K562 (cell line): ENCODE data around the gene MSTN. TPM values are rescaled to one million over a fixed set of nuclear protein-coding genes. Genes with fewer than 3 reads are reported as not detected.

Source experiments
- GABPA ChIP-seq: fragments of 200-800 bp; sonication (Bioruptor generic); conservative IDR thresholded peaks from 2 replicates; pipeline ENCODE4 v1.6.1; 2016; ENCODE audit warnings: low read depth, missing genetic modification characterization, missing compliant biosample characterization
- MCM5 ChIP-seq: fragments of 450-650 bp; IDR thresholded peaks from 2 replicates; pipeline ENCODE4 v1.6.1; 2016; ENCODE audit warnings: low read depth
- RAD21 ChIP-seq, 2 experiments: fragments of 250-450 bp in 1 of 2; fragments of 450-650 bp in 1 of 2; sonication (Bioruptor Pico) in 1 of 2; formaldehyde crosslinking in 1 of 2; IDR thresholded peaks in 1 of 2; conservative IDR thresholded peaks in 1 of 2; 2 replicates each; pipeline versions ENCODE4 v1.4.0 to v1.8.0; 2020 to 2022; ENCODE audit warnings: mild to moderate bottlenecking in 2 of 2, moderate library complexity in 1 of 2
- THRA ChIP-seq: fragments of 450-650 bp; IDR thresholded peaks from 2 replicates; pipeline ENCODE4 v1.6.1; 2017; ENCODE audit warnings: mild to moderate bottlenecking, moderate library complexity
- ZNF76 ChIP-seq: fragments of 250-450 bp; sonication (Bioruptor Pico); IDR thresholded peaks from 2 replicates; pipeline ENCODE4 v1.4.0; 2020; ENCODE audit warnings: mild to moderate bottlenecking, moderate library complexity, borderline replicate concordance
- polyA plus RNA-seq, 8 experiments: library from polyadenylated mRNA; depleted of rRNA in 4 of 8; stranded (reverse) in 5 of 8; unstranded in 3 of 8; fragments of >200 nt; fragmentation: Nextera tagmentation in 2 of 8; fragmentation: Illumina TruSeq in 1 of 8; extraction: Ambion mirVana in 2 of 8; extraction: Trizol in 1 of 8; gene quantifications; 2 replicates each; pipeline versions ENCODE4 v1.2.1 to v1.2.3, GENCODE V29; 2011 to 2014; ENCODE audit warnings: inconsistent platforms in 1 of 8, missing spikeins in 1 of 8
- total RNA-seq, 7 experiments: library from RNA; depleted of rRNA in 6 of 7; stranded (reverse); fragments of >200 nt in 6 of 7; fragmentation: Illumina TruSeq in 2 of 7; extraction: Trizol in 2 of 7; gene quantifications; 2 replicates each; pipeline versions ENCODE4 v1.2.1 to v1.2.3, GENCODE V29; 2011 to 2021; ENCODE audit warnings: low replicate concordance in 1 of 7
- TF ChIP-seq, protein P1 (sequence below): fragments of 450-650 bp; IDR thresholded peaks from 2 replicates; pipeline ENCODE4 v1.6.1; 2016; ENCODE audit warnings: mild to moderate bottlenecking, moderate library complexity
- TF ChIP-seq, protein P2 (sequence below): fragments of 150-350 bp; IDR thresholded peaks from 2 replicates; pipeline ENCODE4 v1.6.1; 2014; ENCODE audit warnings: low read depth, mild to moderate bottlenecking, low read length, borderline replicate concordance
- TF ChIP-seq, protein P3 (sequence below): fragments of 250-450 bp; sonication (Bioruptor Pico); IDR thresholded peaks from 2 replicates; pipeline ENCODE4 v1.8.0; 2021; ENCODE audit warnings: moderate library complexity, mild to moderate bottlenecking, inconsistent platforms

The MSTN gene
- total and polyA plus RNA-seq, 9 of the 15 experiments (the other 6 are each of a cell fraction or from before 2014, with no cell fraction given), result not detected

- TF ChIP-seq, protein P1, sequence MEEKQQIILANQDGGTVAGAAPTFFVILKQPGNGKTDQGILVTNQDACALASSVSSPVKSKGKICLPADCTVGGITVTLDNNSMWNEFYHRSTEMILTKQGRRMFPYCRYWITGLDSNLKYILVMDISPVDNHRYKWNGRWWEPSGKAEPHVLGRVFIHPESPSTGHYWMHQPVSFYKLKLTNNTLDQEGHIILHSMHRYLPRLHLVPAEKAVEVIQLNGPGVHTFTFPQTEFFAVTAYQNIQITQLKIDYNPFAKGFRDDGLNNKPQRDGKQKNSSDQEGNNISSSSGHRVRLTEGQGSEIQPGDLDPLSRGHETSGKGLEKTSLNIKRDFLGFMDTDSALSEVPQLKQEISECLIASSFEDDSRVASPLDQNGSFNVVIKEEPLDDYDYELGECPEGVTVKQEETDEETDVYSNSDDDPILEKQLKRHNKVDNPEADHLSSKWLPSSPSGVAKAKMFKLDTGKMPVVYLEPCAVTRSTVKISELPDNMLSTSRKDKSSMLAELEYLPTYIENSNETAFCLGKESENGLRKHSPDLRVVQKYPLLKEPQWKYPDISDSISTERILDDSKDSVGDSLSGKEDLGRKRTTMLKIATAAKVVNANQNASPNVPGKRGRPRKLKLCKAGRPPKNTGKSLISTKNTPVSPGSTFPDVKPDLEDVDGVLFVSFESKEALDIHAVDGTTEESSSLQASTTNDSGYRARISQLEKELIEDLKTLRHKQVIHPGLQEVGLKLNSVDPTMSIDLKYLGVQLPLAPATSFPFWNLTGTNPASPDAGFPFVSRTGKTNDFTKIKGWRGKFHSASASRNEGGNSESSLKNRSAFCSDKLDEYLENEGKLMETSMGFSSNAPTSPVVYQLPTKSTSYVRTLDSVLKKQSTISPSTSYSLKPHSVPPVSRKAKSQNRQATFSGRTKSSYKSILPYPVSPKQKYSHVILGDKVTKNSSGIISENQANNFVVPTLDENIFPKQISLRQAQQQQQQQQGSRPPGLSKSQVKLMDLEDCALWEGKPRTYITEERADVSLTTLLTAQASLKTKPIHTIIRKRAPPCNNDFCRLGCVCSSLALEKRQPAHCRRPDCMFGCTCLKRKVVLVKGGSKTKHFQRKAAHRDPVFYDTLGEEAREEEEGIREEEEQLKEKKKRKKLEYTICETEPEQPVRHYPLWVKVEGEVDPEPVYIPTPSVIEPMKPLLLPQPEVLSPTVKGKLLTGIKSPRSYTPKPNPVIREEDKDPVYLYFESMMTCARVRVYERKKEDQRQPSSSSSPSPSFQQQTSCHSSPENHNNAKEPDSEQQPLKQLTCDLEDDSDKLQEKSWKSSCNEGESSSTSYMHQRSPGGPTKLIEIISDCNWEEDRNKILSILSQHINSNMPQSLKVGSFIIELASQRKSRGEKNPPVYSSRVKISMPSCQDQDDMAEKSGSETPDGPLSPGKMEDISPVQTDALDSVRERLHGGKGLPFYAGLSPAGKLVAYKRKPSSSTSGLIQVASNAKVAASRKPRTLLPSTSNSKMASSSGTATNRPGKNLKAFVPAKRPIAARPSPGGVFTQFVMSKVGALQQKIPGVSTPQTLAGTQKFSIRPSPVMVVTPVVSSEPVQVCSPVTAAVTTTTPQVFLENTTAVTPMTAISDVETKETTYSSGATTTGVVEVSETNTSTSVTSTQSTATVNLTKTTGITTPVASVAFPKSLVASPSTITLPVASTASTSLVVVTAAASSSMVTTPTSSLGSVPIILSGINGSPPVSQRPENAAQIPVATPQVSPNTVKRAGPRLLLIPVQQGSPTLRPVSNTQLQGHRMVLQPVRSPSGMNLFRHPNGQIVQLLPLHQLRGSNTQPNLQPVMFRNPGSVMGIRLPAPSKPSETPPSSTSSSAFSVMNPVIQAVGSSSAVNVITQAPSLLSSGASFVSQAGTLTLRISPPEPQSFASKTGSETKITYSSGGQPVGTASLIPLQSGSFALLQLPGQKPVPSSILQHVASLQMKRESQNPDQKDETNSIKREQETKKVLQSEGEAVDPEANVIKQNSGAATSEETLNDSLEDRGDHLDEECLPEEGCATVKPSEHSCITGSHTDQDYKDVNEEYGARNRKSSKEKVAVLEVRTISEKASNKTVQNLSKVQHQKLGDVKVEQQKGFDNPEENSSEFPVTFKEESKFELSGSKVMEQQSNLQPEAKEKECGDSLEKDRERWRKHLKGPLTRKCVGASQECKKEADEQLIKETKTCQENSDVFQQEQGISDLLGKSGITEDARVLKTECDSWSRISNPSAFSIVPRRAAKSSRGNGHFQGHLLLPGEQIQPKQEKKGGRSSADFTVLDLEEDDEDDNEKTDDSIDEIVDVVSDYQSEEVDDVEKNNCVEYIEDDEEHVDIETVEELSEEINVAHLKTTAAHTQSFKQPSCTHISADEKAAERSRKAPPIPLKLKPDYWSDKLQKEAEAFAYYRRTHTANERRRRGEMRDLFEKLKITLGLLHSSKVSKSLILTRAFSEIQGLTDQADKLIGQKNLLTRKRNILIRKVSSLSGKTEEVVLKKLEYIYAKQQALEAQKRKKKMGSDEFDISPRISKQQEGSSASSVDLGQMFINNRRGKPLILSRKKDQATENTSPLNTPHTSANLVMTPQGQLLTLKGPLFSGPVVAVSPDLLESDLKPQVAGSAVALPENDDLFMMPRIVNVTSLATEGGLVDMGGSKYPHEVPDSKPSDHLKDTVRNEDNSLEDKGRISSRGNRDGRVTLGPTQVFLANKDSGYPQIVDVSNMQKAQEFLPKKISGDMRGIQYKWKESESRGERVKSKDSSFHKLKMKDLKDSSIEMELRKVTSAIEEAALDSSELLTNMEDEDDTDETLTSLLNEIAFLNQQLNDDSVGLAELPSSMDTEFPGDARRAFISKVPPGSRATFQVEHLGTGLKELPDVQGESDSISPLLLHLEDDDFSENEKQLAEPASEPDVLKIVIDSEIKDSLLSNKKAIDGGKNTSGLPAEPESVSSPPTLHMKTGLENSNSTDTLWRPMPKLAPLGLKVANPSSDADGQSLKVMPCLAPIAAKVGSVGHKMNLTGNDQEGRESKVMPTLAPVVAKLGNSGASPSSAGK, result no peak
- TF ChIP-seq THRA (no peak), GABPA (tag) (no peak), ZNF76 (CRISPR knock-in tag) (no peak), MCM5 (no peak), RAD21 (CRISPR knock-in tag; conservative IDR thresholded peaks at IDR 0.05 in 1 of 2, IDR thresholded peaks at IDR 0.05 in 1 of 2) (no peak)
- TF ChIP-seq, protein P2, sequence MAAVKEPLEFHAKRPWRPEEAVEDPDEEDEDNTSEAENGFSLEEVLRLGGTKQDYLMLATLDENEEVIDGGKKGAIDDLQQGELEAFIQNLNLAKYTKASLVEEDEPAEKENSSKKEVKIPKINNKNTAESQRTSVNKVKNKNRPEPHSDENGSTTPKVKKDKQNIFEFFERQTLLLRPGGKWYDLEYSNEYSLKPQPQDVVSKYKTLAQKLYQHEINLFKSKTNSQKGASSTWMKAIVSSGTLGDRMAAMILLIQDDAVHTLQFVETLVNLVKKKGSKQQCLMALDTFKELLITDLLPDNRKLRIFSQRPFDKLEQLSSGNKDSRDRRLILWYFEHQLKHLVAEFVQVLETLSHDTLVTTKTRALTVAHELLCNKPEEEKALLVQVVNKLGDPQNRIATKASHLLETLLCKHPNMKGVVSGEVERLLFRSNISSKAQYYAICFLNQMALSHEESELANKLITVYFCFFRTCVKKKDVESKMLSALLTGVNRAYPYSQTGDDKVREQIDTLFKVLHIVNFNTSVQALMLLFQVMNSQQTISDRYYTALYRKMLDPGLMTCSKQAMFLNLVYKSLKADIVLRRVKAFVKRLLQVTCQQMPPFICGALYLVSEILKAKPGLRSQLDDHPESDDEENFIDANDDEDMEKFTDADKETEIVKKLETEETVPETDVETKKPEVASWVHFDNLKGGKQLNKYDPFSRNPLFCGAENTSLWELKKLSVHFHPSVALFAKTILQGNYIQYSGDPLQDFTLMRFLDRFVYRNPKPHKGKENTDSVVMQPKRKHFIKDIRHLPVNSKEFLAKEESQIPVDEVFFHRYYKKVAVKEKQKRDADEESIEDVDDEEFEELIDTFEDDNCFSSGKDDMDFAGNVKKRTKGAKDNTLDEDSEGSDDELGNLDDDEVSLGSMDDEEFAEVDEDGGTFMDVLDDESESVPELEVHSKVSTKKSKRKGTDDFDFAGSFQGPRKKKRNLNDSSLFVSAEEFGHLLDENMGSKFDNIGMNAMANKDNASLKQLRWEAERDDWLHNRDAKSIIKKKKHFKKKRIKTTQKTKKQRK, result no peak
- TF ChIP-seq, protein P3, sequence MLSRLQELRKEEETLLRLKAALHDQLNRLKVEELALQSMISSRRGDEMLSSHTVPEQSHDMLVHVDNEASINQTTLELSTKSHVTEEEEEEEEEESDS (CRISPR knock-in tag), result no peak
Measured at GRCh38 chr2:190103144-190103543, 40.6 kb upstream of the MSTN start (continued).
